DND-41 (cell line): ENCODE results near the gene TUT4.

Source experiments
- ATAC-seq: fragments of 200-7000 bp; cut with Tn5 transposase; 3 replicates; pipeline ENCODE4 v1.9.1; 2021; ENCODE audit warnings: low read depth; ENCODE audit not compliant: insufficient read depth
- DNase-seq: peaks from one replicate; pipeline ENCODE4 v3.0.0-alpha.2; 2020
- H2AFZ ChIP-seq: 2 replicates; pipeline ENCODE4 v1.6.0; 2012; ENCODE audit warnings: low read depth, low read length
- H3K27ac ChIP-seq: 2 replicates; pipeline ENCODE4 v1.5.1; 2012; ENCODE audit warnings: low read length, inconsistent platforms
- H3K27me3 ChIP-seq: fragments of 200-600 bp; sonication (generic); 2 replicates; pipeline ENCODE4 v1.6.0; 2012; ENCODE audit warnings: low read length, mild to moderate bottlenecking, inconsistent platforms; ENCODE audit not compliant: insufficient read depth, poor library complexity
- H3K36me3 ChIP-seq: 2 replicates; pipeline ENCODE4 v1.5.1; 2012; ENCODE audit warnings: low read length, inconsistent platforms; ENCODE audit not compliant: insufficient read depth
- H3K4me1 ChIP-seq: 2 replicates; pipeline ENCODE4 v1.5.1; 2012; ENCODE audit warnings: mild to moderate bottlenecking, low read length; ENCODE audit not compliant: insufficient read depth
- H3K4me2 ChIP-seq: 2 replicates; pipeline ENCODE4 v1.6.0; 2012; ENCODE audit warnings: mild to moderate bottlenecking, moderate library complexity, low read length, inconsistent platforms; ENCODE audit not compliant: insufficient read depth
- H3K4me3 ChIP-seq, 2 experiments: fragments of 200-600 bp in 1 of 2; shearing (Covaris generic) in 1 of 2; 2 replicates each; pipeline ENCODE4 v1.5.1; 2012 to 2016; ENCODE audit warnings: inconsistent platforms in 2 of 2, low read length in 2 of 2, mild to moderate bottlenecking in 2 of 2, low read depth in 1 of 2, moderate library complexity in 1 of 2
- H3K79me2 ChIP-seq: 2 replicates; pipeline ENCODE4 v1.6.0; 2012; ENCODE audit warnings: low read length, inconsistent platforms; ENCODE audit not compliant: insufficient read depth
- H3K9ac ChIP-seq: 2 replicates; pipeline ENCODE4 v1.6.0; 2012; ENCODE audit warnings: low read depth, mild to moderate bottlenecking, inconsistent platforms, low read length, moderate library complexity
- H3K9me3 ChIP-seq: 2 replicates; pipeline ENCODE4 v1.5.1; 2012; ENCODE audit warnings: low read length, moderate library complexity, mild to moderate bottlenecking, inconsistent platforms; ENCODE audit not compliant: insufficient read depth, severe bottlenecking
- H4K20me1 ChIP-seq: 2 replicates; pipeline ENCODE4 v1.6.0; 2012; ENCODE audit warnings: low read length; ENCODE audit not compliant: insufficient read depth
- EZH2 ChIP-seq: IDR thresholded peaks from 3 replicates; pipeline ENCODE4 v1.6.1; 2012; ENCODE audit warnings: borderline replicate concordance, low read depth, mild to moderate bottlenecking, moderate library complexity, low read length, inconsistent platforms; ENCODE audit not compliant: severe bottlenecking
- TF ChIP-seq, protein P1 (sequence below): IDR thresholded peaks from 2 replicates; pipeline ENCODE4 v1.5.1; 2012; ENCODE audit warnings: borderline replicate concordance, low read length, moderate library complexity, mild to moderate bottlenecking; ENCODE audit not compliant: poor library complexity, severe bottlenecking; ENCODE audit errors: extremely low read depth

TUT4 gene

DNA sequence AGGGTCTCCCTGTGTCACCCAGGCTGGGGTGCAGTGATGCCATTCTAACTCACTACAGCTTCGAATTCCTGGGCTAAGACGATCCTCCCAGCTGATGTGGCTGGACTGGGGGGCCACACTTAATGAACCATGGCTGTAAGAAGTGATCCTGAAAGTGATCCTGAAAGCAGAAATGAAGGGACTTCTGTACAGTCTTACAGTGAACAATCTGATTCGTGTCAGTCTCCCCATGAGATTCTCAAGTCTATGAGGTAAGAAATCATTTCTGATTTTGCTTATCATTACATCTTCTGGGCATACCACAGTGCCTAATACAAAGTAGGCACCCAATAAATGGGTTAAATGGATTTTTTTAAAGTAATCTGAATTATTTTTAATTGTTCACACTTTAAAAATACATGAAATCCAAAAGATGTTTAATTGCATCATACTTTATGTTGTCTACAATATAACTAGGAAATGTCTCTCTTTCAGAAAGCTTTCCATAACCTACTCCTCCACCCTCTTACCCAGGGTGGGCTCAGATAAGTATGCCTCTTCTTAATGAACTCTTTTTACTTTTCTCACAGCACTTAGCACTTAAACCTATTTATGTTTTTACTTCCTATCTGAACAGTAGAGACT lies 21.5 kb downstream of the TUT4 start:
- no peak overlapping the region for H3K9ac ChIP-seq
- ATAC-seq (no peak), DNase-seq (no peak)
- H3K9me3 ChIP-seq, result no peaks in the 10 kb centered on the region
- H3K36me3 ChIP-seq, result peaks cover 14% of the 10 kb centered on the region
- H3K4me2 ChIP-seq, result no peak overlapping the region
- peaks cover 98% of the 10 kb centered on the region for H3K79me2 ChIP-seq
- no peak overlapping the region for H2AFZ ChIP-seq
- peaks cover 35% of the 10 kb centered on the region; the same call in 1 of the 2 replicates for H4K20me1 ChIP-seq
- H3K27me3 ChIP-seq, result no peaks in the 10 kb centered on the region
- no peak overlapping the region for H3K4me3 ChIP-seq
- H3K27ac ChIP-seq, result no peak overlapping the region; the same call in 1 of the 2 replicates
- TF ChIP-seq, protein P1, sequence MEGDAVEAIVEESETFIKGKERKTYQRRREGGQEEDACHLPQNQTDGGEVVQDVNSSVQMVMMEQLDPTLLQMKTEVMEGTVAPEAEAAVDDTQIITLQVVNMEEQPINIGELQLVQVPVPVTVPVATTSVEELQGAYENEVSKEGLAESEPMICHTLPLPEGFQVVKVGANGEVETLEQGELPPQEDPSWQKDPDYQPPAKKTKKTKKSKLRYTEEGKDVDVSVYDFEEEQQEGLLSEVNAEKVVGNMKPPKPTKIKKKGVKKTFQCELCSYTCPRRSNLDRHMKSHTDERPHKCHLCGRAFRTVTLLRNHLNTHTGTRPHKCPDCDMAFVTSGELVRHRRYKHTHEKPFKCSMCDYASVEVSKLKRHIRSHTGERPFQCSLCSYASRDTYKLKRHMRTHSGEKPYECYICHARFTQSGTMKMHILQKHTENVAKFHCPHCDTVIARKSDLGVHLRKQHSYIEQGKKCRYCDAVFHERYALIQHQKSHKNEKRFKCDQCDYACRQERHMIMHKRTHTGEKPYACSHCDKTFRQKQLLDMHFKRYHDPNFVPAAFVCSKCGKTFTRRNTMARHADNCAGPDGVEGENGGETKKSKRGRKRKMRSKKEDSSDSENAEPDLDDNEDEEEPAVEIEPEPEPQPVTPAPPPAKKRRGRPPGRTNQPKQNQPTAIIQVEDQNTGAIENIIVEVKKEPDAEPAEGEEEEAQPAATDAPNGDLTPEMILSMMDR, result no peak
- no peak for TF ChIP-seq EZH2
- H3K4me1 ChIP-seq, result no peaks in the 10 kb centered on the region

GRCh38 chr1:52530563-52531144 lies 22.2 kb downstream of the TUT4 start:
- ATAC-seq (no peak), DNase-seq (no peak)
- Histone ChIP-seq H2AFZ (no peak overlapping the region), H3K9me3 (no peaks in the 10 kb centered on the region), H3K79me2 (peaks cover 97% of the 10 kb centered on the region), H3K36me3 (peaks cover 22% of the 10 kb centered on the region), H4K20me1 (peaks cover 35% of the 10 kb centered on the region; the same call in 1 of the 2 replicates), H3K27me3 (no peaks in the 10 kb centered on the region), H3K4me3 (no peak overlapping the region), H3K9ac (no peak overlapping the region), H3K4me1 (no peaks in the 10 kb centered on the region), H3K27ac (no peak overlapping the region), H3K4me2 (no peak overlapping the region)
- TF ChIP-seq, protein P1, result no peak
- TF ChIP-seq EZH2, result no peak

DNA sequence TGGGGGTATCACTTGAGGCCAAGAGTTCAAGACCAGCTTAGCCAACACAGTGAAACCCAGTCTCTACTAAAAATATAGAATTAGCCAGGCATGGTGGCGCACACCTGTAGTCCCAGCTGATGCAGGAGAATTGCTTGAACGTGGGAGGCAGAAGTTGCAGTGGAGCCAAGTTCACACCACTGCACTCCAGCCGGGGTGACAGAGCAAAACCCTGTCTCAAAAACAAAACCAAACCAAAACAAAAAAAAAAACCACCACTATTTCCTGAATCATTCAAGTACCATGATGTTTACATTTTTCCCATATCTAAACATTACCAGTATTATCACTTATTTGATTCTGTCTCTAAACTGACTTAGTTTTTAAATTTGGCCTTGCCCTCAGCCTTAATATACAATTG lies 29.5 kb downstream of the TUT4 start:
- Histone ChIP-seq H3K9ac (no peak overlapping the region), H3K4me3 (no peak overlapping the region), H3K27ac (no peak overlapping the region), H2AFZ (no peak overlapping the region), H3K4me2 (no peak overlapping the region), H3K9me3 (no peaks in the 10 kb centered on the region), H4K20me1 (peaks cover 8% of the 10 kb centered on the region; the same call in 1 of the 2 replicates), H3K27me3 (no peaks in the 10 kb centered on the region), H3K4me1 (no peaks in the 10 kb centered on the region), H3K36me3 (peaks cover 68% of the 10 kb centered on the region), H3K79me2 (peaks cover 75% of the 10 kb centered on the region)
- ATAC-seq (no peak), DNase-seq (no peak)
- no peak for TF ChIP-seq EZH2
- TF ChIP-seq, protein P1, result no peak
